Measurements from ENCODE around the gene BAHCC1. TPM values are rescaled to one million over a fixed set of nuclear protein-coding genes. Genes with fewer than 3 reads are reported as not detected.
A peak's percentile ranks its signal among the peaks of the same experiment; 100 is the strongest.

Gene BAHCC1
- total RNA-seq, 1 experiment from 2014 or later, result 33.7 TPM

GRCh38 chr17:81511804-81512561 is 116.7 kb downstream of the BAHCC1 start:
- peaks cover 16% of the 10 kb centered on the region for H3K4me1 ChIP-seq (replicated peaks; ENCODE audit: insufficient read depth)
- H2AFZ ChIP-seq, result no peak overlapping the region
- ChIA-PET CTCF (no interaction called here), POLR2A (ENCODE audit: unreplicated experiment) (interaction anchor here (0.6 to 0.7 kb wide), 4 partner anchors 40 to 259 kb away, joined by 5 to 9 read pairs (median 6); no protein-coding TSS in a partner anchor)
- no peak for TF ChIP-seq EZH2 (IDR thresholded peaks at IDR 0.05; ENCODE audit: low read depth)
- no peak for TF ChIP-seq CTCF (conservative IDR thresholded peaks at IDR 0.05)
- H3K36me3 ChIP-seq (ENCODE audit: low read depth), result peaks cover 32% of the 10 kb centered on the region
- peaks cover 71% of the 10 kb centered on the region for H3F3A ChIP-seq (ENCODE audit: insufficient read depth, low read depth)
- BruUV-seq (replicated peaks), result TSS peak; percentile 59
- H3K27ac ChIP-seq, result peak overlapping the region; percentile 59
- peaks cover 67% of the 10 kb centered on the region for H3K79me2 ChIP-seq (ENCODE audit: low read depth)
- H3K4me3 ChIP-seq, result peak overlapping the region; percentile 81
- intact Hi-C loops (cut with micrococcal nuclease; ENCODE audit: unreplicated experiment), result no loop called here
- H3K9me3 ChIP-seq (ENCODE audit: insufficient read depth, low read depth), result no peaks in the 10 kb centered on the region
- peaks cover 41% of the 10 kb centered on the region for H4K20me1 ChIP-seq (ENCODE audit: insufficient read depth)
- DNase-seq, result no peak
- H3K27me3 ChIP-seq (ENCODE audit: insufficient read depth, low read depth), result no peaks in the 10 kb centered on the region
- no peaks in the 10 kb centered on the region for H3K9me2 ChIP-seq (ENCODE audit: insufficient read depth)
- H3K4me2 ChIP-seq, result peak overlapping the region; percentile 99

- H3F3A ChIP-seq (ENCODE audit: insufficient read depth, low read depth), result peaks cover 68% of the 10 kb centered on the region
- peak within 1 kb of the TSS; percentile 96 for H3K27ac ChIP-seq
- intact Hi-C loops (cut with micrococcal nuclease; ENCODE audit: unreplicated experiment), result no loop called here
- peak within 1 kb of the TSS; percentile 81 for H3K4me3 ChIP-seq
- no peak for TF ChIP-seq EZH2 (IDR thresholded peaks at IDR 0.05; ENCODE audit: low read depth)
- H2AFZ ChIP-seq, result no peak within 1 kb of the TSS
- peak; percentile 69 to 94 for DNase-seq
- H3K36me3 ChIP-seq (ENCODE audit: low read depth), result peaks cover 32% of the 10 kb centered on the region
- no peaks in the 10 kb centered on the region for H3K9me3 ChIP-seq (ENCODE audit: insufficient read depth, low read depth)
- no peaks in the 10 kb centered on the region for H3K27me3 ChIP-seq (ENCODE audit: insufficient read depth, low read depth)
- ChIA-PET POLR2A (ENCODE audit: unreplicated experiment) (interaction anchor here (0.6 to 0.7 kb wide), 5 partner anchors 40 to 203 kb away, joined by 3 to 27 read pairs (median 6); no protein-coding TSS in a partner anchor), CTCF (interaction anchor here (0.6 kb wide), 1 partner anchor 163 kb away, joined by 4 read pairs; no protein-coding TSS in a partner anchor)
- H3K4me1 ChIP-seq (replicated peaks; ENCODE audit: insufficient read depth), result peaks cover 16% of the 10 kb centered on the region
- no TSS peak for BruUV-seq (replicated peaks)
- peaks cover 41% of the 10 kb centered on the region for H4K20me1 ChIP-seq (ENCODE audit: insufficient read depth)
- H3K4me2 ChIP-seq, result peak within 1 kb of the TSS; percentile 99
- no peaks in the 10 kb centered on the region for H3K9me2 ChIP-seq (ENCODE audit: insufficient read depth)
- peaks cover 67% of the 10 kb centered on the region for H3K79me2 ChIP-seq (ENCODE audit: low read depth)
These were observed 117.5 kb downstream of the BAHCC1 start, which contains the start of gene ACTG1 for GRCh38 chr17:81512562-81513371. Gene ACTG1 (minus strand): TSS chr17:81512799. CDS start chr17:81512354, 445 bp downstream.

GRCh38 chr17:81513372-81513752 is 118.1 kb downstream of the BAHCC1 start:
- BruUV-seq (replicated peaks), result TSS peak; percentile 10
- Histone ChIP-seq H3K27me3 (ENCODE audit: insufficient read depth, low read depth) (no peaks in the 10 kb centered on the region), H3K4me1 (replicated peaks; ENCODE audit: insufficient read depth) (peaks cover 19% of the 10 kb centered on the region), H3K9me3 (ENCODE audit: insufficient read depth, low read depth) (no peaks in the 10 kb centered on the region), H3K27ac (peak overlapping the region; percentile 96), H3K4me3 (peak overlapping the region; percentile 76), H2AFZ (no peak overlapping the region), H3F3A (ENCODE audit: insufficient read depth, low read depth) (peaks cover 62% of the 10 kb centered on the region), H3K4me2 (peak overlapping the region; percentile 87), H3K36me3 (ENCODE audit: low read depth) (peaks cover 32% of the 10 kb centered on the region), H3K79me2 (ENCODE audit: low read depth) (peaks cover 67% of the 10 kb centered on the region), H3K9me2 (ENCODE audit: insufficient read depth) (no peaks in the 10 kb centered on the region), H4K20me1 (ENCODE audit: insufficient read depth) (peaks cover 39% of the 10 kb centered on the region)
- DNase-seq, result peak in 1 of 2 experiments; percentile 74
- no peak for TF ChIP-seq CTCF (conservative IDR thresholded peaks at IDR 0.05)
- no peak for TF ChIP-seq EZH2 (IDR thresholded peaks at IDR 0.05; ENCODE audit: low read depth)
- intact Hi-C loops (cut with micrococcal nuclease; ENCODE audit: unreplicated experiment), result no loop called here
- ChIA-PET POLR2A (ENCODE audit: unreplicated experiment) (interaction anchor here (0.6 kb wide), 1 partner anchor 97 kb away, joined by 27 read pairs; no protein-coding TSS in a partner anchor), CTCF (interaction anchor here (0.6 kb wide), 1 partner anchor 164 kb away, joined by 4 read pairs; no protein-coding TSS in a partner anchor)
